ENCODE data around the gene ATP2C2. TPM values are rescaled to one million over a fixed set of nuclear protein-coding genes. Genes with fewer than 3 reads are reported as not detected.
A peak's percentile ranks its signal among the peaks of the same experiment; 100 is the strongest.

Gene ATP2C2
- total RNA-seq, 2 donors from 2014 or later: not detected

DNA sequence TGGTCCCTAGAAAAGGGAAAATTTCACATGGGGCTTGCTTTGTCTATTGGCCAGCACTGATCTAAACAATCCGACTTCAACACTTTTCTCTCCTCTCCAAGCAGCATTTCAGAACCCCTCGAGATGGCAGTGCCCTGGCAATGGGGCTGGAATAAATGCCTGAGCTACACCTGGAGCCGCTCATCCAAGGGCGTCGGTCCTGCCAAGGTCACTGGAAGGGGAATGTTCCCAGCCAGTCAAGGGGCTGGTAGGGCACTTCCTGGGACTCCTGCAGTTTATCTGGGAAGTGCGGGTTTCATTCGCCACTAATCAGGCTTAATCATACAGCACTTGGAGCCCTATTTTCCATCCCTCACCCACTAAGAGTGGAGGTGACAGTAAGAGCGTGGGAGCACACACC is 119.0 kb downstream of the ATP2C2 start:
- peaks cover 37% of the 10 kb centered on the region for H3K36me3 Mint-ChIP-seq (ENCODE audit: low read depth)
- H3K4me1 Mint-ChIP-seq: no peaks in the 10 kb centered on the region
- H3K4me3 Mint-ChIP-seq: no peak overlapping the region
- no peaks in the 10 kb centered on the region for H3K27me3 Mint-ChIP-seq
- ATAC-seq (replicated peaks): no peak
- H3K9me3 Mint-ChIP-seq: no peaks in the 10 kb centered on the region
- H3K27ac Mint-ChIP-seq: no peak overlapping the region

GRCh38 chr16:84489131-84489530 is 120.8 kb downstream of the ATP2C2 start:
- Mint-ChIP-seq H3K27me3 (no peaks in the 10 kb centered on the region), H3K4me1 (no peaks in the 10 kb centered on the region), H3K36me3 (ENCODE audit: low read depth) (peaks cover 50% of the 10 kb centered on the region), H3K4me3 (no peak overlapping the region), H3K9me3 (no peaks in the 10 kb centered on the region), H3K27ac (no peak overlapping the region)
- ATAC-seq (replicated peaks): no peak

- no peak for ATAC-seq (replicated peaks)
- no peaks in the 10 kb centered on the region for H3K4me1 Mint-ChIP-seq
- peaks cover 67% of the 10 kb centered on the region for H3K36me3 Mint-ChIP-seq (ENCODE audit: low read depth)
- no peaks in the 10 kb centered on the region for H3K9me3 Mint-ChIP-seq
- no peak overlapping the region for H3K4me3 Mint-ChIP-seq
- no peak overlapping the region for H3K27ac Mint-ChIP-seq
- no peaks in the 10 kb centered on the region for H3K27me3 Mint-ChIP-seq
These were observed 127.2 kb downstream of the ATP2C2 start for GRCh38 chr16:84495506-84495905.

DNA sequence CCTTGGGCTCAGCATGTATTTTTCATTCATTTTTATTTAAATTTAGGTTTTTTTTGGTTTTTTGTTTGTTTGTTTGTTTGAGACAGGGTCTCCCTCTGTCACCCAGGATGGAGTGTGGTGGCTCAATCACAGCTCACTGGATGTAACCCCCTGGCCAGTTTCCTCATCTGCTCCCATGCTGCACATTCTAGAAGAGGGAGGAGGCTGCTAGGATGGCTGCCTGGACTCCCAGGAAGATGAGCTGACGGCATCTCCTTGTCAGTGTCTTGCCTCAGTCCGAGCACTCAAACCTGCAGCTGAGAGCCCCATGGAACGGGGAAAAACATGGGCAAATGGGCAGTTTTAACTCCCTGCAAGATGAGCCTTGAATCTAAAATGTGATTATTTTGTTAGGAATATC is 128.7 kb downstream of the ATP2C2 start:
- peaks cover 52% of the 10 kb centered on the region for H3K36me3 Mint-ChIP-seq (ENCODE audit: low read depth)
- no peak for ATAC-seq (replicated peaks)
- no peaks in the 10 kb centered on the region for H3K4me1 Mint-ChIP-seq

GRCh38 chr16:84497418-84498222 is 129.3 kb downstream of the ATP2C2 start:
- H3K36me3 Mint-ChIP-seq (ENCODE audit: low read depth): peaks cover 51% of the 10 kb centered on the region
- no peaks in the 10 kb centered on the region for H3K27me3 Mint-ChIP-seq

More for the DNA sequence above, 128.7 kb downstream of the ATP2C2 start:
- H3K9me3 Mint-ChIP-seq: no peaks in the 10 kb centered on the region
- no peak overlapping the region for H3K4me3 Mint-ChIP-seq
- no peak overlapping the region for H3K27ac Mint-ChIP-seq
- H3K27me3 Mint-ChIP-seq: no peaks in the 10 kb centered on the region

GRCh38 chr16:84498223-84498610 is 129.9 kb downstream of the ATP2C2 start:
- no peaks in the 10 kb centered on the region for H3K9me3 Mint-ChIP-seq
- no peak overlapping the region for H3K27ac Mint-ChIP-seq
- no peak for ATAC-seq (replicated peaks)
- H3K27me3 Mint-ChIP-seq: no peaks in the 10 kb centered on the region
- no peak overlapping the region for H3K4me3 Mint-ChIP-seq
- H3K36me3 Mint-ChIP-seq (ENCODE audit: low read depth): peaks cover 46% of the 10 kb centered on the region
- H3K4me1 Mint-ChIP-seq: no peaks in the 10 kb centered on the region

More at GRCh38 chr16:84497418-84498222, 129.3 kb downstream of the ATP2C2 start:
- no peaks in the 10 kb centered on the region for H3K9me3 Mint-ChIP-seq
- no peak overlapping the region for H3K27ac Mint-ChIP-seq
- no peaks in the 10 kb centered on the region for H3K4me1 Mint-ChIP-seq
- no peak for ATAC-seq (replicated peaks)
- H3K4me3 Mint-ChIP-seq: no peak overlapping the region

DNA sequence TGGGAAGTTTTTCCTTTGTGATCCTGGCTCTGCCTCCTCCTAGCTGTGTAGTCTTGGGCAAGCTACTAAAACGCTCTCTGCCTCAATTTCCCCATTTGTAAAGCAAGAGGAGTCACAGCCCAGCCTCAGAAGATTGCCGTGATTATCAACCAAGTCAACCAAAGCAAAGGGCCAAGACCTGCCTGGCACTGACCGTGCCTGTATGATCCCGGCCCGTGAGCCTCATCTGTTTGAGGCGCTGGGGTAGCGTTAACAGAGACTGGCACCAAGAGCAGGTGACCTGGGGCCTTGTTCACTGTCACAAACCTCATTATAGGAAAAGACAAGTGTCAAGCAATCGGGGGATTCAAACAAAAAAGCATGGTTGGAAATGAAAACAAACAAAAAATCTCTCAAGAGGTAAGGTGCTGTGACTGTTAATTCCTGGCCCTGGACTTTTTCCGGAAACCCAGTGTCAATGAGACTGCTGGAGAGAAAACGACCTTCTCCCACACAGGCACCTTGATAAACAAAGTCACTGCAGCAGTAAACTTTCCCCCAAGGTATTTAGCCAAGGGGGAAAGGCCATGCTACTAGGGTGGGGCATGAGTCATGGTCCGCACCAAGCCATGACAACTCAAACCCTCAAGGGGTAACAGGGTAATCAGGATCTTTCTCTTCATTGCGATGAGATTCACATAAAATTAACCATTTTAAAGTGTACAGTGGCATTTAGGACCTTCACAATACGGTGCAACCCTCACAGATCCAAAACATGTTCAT is 130.7 kb downstream of the ATP2C2 start:
- Mint-ChIP-seq H3K27ac (no peak overlapping the region), H3K27me3 (no peaks in the 10 kb centered on the region), H3K36me3 (ENCODE audit: low read depth) (peaks cover 39% of the 10 kb centered on the region), H3K4me1 (no peaks in the 10 kb centered on the region), H3K9me3 (no peaks in the 10 kb centered on the region), H3K4me3 (no peak overlapping the region)
- ATAC-seq (replicated peaks): no peak

DNA sequence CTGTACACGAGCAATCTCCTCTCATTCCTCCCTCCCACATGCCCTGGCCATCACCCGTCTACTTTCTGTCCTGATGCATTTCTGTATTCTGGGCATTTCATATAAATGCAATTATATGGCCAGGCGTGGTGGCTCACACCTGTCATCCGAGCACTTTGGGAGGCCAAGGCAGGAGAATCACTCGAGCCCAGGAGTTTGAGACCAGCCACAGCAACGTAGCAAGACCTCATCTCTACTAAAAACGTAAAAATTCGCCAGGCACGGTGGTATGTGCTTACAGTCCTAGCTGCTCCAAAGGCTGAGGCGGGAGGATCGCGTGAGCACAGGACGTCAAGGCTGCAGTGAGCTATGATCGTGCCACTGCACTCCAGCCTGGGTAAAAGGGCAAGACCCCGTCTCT is 131.3 kb downstream of the ATP2C2 start:
- Mint-ChIP-seq H3K4me3 (no peak overlapping the region), H3K27me3 (no peaks in the 10 kb centered on the region), H3K9me3 (no peaks in the 10 kb centered on the region), H3K36me3 (ENCODE audit: low read depth) (peaks cover 33% of the 10 kb centered on the region), H3K27ac (no peak overlapping the region), H3K4me1 (no peaks in the 10 kb centered on the region)
- ATAC-seq (replicated peaks): no peak

DNA sequence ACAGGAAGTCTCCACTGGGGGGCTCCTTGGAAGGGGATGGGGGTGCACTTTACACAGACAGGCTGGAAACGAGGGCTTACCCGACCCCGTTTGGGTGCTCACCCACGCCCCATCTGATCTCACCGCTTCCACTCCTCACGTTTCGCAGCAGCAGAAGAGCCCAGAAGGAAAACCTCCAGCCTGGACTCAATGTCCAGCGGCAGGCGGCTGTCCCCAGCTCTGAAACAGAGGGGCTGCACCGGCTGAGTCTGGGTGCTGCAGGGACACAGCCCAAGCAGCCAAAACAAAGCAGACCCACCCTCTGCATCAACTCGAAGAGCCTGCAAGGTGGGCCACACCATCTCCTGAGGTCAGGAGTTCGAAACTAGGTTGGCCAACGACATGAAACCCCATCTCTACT is 132.2 kb downstream of the ATP2C2 start:
- ATAC-seq (replicated peaks): no peak
- H3K27me3 Mint-ChIP-seq: no peaks in the 10 kb centered on the region
- peaks cover 24% of the 10 kb centered on the region for H3K36me3 Mint-ChIP-seq (ENCODE audit: low read depth)
- no peak overlapping the region for H3K27ac Mint-ChIP-seq
- H3K9me3 Mint-ChIP-seq: no peaks in the 10 kb centered on the region
- H3K4me3 Mint-ChIP-seq: no peak overlapping the region
- no peaks in the 10 kb centered on the region for H3K4me1 Mint-ChIP-seq

- Mint-ChIP-seq H3K36me3 (ENCODE audit: low read depth) (peaks cover 18% of the 10 kb centered on the region), H3K4me1 (no peaks in the 10 kb centered on the region), H3K9me3 (no peaks in the 10 kb centered on the region), H3K27me3 (no peaks in the 10 kb centered on the region), H3K27ac (no peak overlapping the region), H3K4me3 (no peak overlapping the region)
- no peak for ATAC-seq (replicated peaks)
These were observed 132.9 kb downstream of the ATP2C2 start for GRCh38 chr16:84501077-84501735.

DNA sequence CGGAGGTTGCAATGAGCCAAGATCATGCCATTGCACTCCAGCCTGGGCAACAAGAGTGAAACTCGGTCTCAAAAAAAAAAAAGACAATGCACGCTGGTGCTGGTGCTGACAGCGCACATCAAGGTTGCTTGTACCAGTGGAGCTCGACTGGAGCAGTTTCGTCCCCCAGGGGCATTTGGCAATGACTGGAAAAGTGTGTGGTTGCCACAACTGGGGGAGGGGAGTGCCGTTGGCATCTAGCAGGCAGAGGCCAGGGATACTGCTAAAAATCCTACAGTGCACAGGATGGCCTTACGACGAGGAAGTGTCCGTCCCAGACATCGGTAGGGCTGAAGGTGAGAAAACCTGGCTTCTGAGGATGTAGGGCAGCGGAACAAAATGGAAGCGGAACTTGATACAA is 133.7 kb downstream of the ATP2C2 start:
- Mint-ChIP-seq H3K27me3 (no peaks in the 10 kb centered on the region), H3K4me1 (peaks cover under 1% of the 10 kb centered on the region), H3K4me3 (no peak overlapping the region), H3K27ac (no peak overlapping the region), H3K36me3 (ENCODE audit: low read depth) (peaks cover 9% of the 10 kb centered on the region), H3K9me3 (no peaks in the 10 kb centered on the region)
- ATAC-seq (replicated peaks): no peak

DNA sequence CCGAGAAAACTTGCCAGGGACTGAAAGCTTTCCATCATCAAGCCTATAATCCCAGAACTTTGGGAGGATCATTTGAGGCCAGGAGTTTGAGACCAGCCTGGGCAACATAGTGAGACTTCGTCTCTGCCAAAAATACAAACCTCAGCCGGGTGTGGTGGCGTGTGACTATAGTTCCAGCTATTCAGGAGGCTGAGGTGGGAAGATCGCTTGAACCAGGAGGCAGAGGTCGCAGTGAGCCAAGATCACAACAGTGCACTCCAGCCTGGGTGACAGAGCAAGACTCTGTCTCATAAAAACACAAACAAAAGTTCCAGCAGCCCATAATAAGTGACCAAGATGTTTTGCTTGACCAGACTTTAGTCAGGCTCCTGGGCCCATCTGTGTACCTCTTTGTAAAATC is 134.2 kb downstream of the ATP2C2 start:
- Mint-ChIP-seq H3K4me1 (peaks cover 5% of the 10 kb centered on the region), H3K27me3 (no peaks in the 10 kb centered on the region), H3K9me3 (no peaks in the 10 kb centered on the region), H3K27ac (no peak overlapping the region), H3K4me3 (no peak overlapping the region), H3K36me3 (ENCODE audit: low read depth) (peaks cover 4% of the 10 kb centered on the region)
- ATAC-seq (replicated peaks): no peak

DNA sequence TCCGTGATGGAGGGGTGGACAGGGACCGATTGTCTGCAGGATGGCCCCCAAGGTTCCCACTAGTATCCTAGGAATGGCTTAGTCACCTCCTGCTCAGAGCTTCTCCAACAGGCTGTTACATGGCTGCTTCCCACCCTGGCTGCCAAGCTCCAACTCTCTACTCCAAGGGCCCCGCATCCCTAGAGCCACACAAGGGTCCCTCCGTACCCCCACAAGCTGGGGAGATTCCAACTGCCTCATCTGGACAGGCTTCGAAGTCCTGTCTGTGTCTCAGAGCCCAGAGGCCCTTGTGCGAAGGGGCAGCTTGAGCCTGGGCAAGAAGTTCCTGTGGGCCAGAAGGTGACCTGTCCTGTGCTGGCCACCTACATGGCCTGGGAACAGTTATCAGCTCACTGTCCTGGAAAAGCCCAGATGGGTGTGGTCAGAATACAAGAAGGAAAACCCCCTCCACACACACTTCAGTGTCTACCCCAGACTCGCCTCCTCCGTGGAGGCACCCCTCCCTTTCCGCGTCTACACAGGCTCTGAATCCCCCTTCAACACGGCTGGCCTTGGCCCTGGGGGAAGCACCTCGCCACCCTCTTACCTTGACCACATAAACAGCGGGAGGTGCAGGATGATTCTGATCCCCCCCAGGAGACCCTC is 135.5 kb downstream of the ATP2C2 start:
- H3K36me3 Mint-ChIP-seq (ENCODE audit: low read depth): no peaks in the 10 kb centered on the region
- H3K27me3 Mint-ChIP-seq: no peaks in the 10 kb centered on the region
- peak overlapping the region; percentile 87 for H3K27ac Mint-ChIP-seq
- H3K9me3 Mint-ChIP-seq: no peaks in the 10 kb centered on the region
- ATAC-seq (replicated peaks): no peak
- peak overlapping the region; percentile 88 for H3K4me3 Mint-ChIP-seq
- peaks cover 10% of the 10 kb centered on the region for H3K4me1 Mint-ChIP-seq

DNA sequence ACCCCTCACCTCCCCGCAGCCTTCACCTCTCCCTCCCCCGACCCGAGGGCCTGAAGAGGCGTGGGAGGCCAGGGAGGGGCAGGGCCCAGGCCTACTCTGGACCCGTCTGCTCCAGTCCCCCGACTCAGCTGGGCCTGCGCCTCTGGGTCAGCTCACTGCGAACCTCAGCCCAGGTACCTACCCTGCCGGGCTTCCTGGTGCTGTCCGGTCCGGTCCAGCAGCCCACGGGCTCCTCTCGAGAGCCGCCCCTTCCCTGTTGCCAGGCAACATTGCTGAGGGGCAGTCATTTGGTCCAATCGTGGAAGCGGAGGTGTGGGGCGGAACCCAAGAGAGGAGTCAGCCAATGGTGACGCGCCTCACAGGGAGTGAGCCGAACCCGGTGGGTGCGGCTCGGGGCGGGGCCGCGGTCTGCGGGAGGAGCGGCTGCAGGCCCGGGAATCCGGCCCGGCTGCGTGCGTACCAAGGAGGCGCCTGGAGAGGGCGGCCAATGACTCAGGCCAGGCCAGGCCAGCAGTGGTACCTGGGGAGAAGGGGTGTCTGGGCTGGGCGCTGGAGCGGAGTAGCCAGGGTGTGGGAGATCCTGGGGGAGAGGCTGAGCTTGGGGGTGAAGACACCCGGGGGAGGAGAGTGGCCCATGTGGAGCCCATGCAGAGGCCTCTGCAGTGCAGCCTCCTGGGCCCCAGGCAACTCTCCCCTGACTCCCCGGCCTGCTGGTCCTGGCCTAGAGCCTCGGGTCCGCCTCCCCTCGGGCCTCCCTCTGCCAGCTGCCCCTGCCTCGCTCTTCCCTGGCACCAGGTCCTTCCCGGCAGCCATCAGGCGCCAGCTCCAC is 136.3 kb downstream of the ATP2C2 start, which contains the start of gene MEAK7:
MEAK7 (minus strand) TSS at position 240 of the 829 bp plus-strand sequence. CDS start 6,573 bp downstream, outside the sequence.
- ATAC-seq (replicated peaks): peak; percentile 97
- Mint-ChIP-seq H3K27me3 (no peaks in the 10 kb centered on the region), H3K27ac (peak within 1 kb of the TSS; percentile 87), H3K4me1 (peaks cover 10% of the 10 kb centered on the region), H3K4me3 (peak within 1 kb of the TSS; percentile 88), H3K9me3 (no peaks in the 10 kb centered on the region), H3K36me3 (ENCODE audit: low read depth) (no peaks in the 10 kb centered on the region)

All from activated T-helper 17 cell treated with anti-CD3 and anti-CD28 coated beads, Interleukin-2, amount 50 U/mL, for 72 hours (primary cell).